Omental fat pad (tissue), 4 donors: ENCODE results near the gene TPR. TPM values are rescaled to one million over a fixed set of nuclear protein-coding genes. Genes with fewer than 3 reads are reported as not detected.

Experiments used
- ATAC-seq: fragments of 150-250 bp; one replicate; pipeline ENCODE4 v1.9.1; 2016; ENCODE audit warnings: mild to moderate bottlenecking, moderate library complexity; ENCODE audit not compliant: low FRiP score
- DNase-seq: peaks from one replicate; pipeline ENCODE4 v3.0.0-alpha.2; 2019; ENCODE audit warnings: low spot score
- total RNA-seq, 4 donors: library from RNA; depleted of rRNA; stranded (reverse); fragments of >200 nt; gene quantifications; one replicate each; pipeline ENCODE4 v1.1.0, GENCODE V29; 2016
- TF ChIP-seq, protein P1 (sequence below), 3 donors: fragments of 450-650 bp; IDR thresholded peaks; one replicate each; pipeline ENCODE4 v1.5.1; 2016 to 2017; ENCODE audit warnings: antibody characterized with exemption in 3 of 3, mild to moderate bottlenecking in 3 of 3, moderate library complexity in 2 of 3

The TPR gene
- total RNA-seq, 4 donors from 2014 or later = 67.2 to 105 (median 78.8) TPM

DNA sequence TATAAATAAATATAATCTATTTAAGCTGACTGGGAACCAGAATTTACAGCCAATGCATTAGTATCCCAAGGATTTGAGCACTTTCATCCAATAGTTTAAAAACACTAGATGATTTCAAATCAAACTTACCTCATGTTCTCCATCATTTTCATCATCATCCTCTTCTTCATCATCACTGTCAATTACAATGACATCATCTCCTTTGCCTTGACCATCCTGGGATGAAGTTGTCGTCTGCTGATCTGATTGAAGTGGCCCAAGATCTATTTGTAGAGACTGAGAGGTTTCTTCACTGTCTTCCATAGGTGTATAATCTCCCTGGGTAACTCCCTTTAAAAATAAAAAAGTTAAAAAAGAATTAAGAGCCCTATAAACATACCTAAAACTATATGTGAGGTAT is 47.7 kb downstream of the TPR start:
- DNase-seq = no peak
- TF ChIP-seq, protein P1, sequence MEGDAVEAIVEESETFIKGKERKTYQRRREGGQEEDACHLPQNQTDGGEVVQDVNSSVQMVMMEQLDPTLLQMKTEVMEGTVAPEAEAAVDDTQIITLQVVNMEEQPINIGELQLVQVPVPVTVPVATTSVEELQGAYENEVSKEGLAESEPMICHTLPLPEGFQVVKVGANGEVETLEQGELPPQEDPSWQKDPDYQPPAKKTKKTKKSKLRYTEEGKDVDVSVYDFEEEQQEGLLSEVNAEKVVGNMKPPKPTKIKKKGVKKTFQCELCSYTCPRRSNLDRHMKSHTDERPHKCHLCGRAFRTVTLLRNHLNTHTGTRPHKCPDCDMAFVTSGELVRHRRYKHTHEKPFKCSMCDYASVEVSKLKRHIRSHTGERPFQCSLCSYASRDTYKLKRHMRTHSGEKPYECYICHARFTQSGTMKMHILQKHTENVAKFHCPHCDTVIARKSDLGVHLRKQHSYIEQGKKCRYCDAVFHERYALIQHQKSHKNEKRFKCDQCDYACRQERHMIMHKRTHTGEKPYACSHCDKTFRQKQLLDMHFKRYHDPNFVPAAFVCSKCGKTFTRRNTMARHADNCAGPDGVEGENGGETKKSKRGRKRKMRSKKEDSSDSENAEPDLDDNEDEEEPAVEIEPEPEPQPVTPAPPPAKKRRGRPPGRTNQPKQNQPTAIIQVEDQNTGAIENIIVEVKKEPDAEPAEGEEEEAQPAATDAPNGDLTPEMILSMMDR (IDR thresholded peaks at IDR 0.05) = no peak
- ATAC-seq = no peak

DNA sequence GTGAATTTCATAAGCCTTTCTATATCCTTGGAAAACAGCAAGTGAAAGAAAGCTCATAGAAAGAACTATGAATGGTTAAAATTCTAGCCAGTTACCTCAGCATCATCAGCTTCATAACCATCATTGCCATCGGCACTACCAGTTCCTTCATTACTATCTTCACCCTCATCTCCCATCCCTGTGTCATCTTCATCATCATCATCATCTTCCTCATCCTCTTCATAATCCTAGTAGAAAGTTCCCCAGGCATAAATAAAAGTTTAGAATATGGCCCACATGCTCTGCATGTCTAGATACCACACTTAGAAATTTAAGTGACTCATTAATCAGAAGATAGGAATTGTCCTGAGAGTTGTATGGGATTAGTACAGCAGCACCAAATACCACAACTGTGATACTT is 49.0 kb downstream of the TPR start:
- DNase-seq (no peak), ATAC-seq (no peak)
- TF ChIP-seq, protein P1 (IDR thresholded peaks at IDR 0.05) = no peak

DNA sequence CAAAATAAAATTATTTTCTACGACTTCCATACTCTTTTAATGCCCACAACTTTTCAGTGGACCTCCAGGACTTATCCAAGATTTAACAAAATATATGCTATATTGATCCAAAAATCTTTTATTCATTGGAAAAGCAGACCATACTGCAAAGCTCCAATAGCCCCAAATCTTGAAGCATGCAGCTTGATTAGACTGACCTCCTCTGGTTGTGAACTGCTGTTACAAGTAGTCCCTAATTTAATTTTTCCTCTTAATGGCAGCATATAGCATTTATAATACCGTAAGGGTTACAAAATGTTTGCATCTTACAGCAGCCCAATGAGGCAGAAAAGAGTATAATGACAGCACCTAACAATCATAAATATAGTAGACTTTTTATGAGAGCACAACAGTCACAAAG is 49.8 kb downstream of the TPR start:
- DNase-seq (no peak), ATAC-seq (no peak)
- TF ChIP-seq, protein P1 (IDR thresholded peaks at IDR 0.05) = no peak

DNA sequence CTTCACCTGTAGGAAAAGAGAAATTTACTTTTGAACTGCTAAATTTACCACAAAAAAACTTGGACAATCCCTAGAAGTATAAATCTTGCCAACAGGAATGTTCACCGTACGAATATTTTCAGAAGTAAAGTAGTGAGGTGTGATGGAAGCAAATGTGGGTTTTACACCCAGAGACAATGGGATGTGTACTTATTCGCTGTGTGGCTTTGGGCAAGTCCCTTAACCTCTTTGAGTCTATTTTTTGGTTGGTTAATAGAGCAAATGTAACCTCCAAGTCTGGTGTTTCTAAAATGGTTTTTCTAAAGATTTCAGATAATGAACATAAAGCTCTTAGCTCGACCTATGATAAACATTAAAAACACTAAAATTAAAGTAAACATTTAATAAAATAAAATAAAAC is 51.2 kb downstream of the TPR start:
- DNase-seq = no peak
- ATAC-seq = no peak
- TF ChIP-seq, protein P1 (IDR thresholded peaks at IDR 0.05) = no peak

DNA sequence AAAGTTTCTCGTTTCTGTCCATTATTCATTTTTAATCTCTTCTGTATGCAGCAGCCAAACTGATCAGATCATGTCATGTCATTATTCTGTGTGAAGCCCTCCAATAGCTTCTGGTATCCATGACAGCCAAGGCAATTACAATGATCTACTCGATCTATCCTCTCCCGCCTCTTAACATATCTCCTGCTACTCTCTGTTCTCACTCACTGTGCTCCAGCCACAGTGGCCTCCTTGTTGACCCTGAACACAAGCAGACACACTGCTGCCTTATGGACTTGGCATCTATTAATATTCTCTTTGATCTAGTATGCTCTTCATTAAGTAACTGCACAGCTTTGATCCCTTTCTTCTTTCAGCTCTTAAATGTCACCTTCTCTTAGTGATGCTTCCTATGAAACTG is 59.5 kb downstream of the TPR start:
- TF ChIP-seq, protein P1 (IDR thresholded peaks at IDR 0.05) = no peak
- DNase-seq (no peak), ATAC-seq (no peak)

DNA sequence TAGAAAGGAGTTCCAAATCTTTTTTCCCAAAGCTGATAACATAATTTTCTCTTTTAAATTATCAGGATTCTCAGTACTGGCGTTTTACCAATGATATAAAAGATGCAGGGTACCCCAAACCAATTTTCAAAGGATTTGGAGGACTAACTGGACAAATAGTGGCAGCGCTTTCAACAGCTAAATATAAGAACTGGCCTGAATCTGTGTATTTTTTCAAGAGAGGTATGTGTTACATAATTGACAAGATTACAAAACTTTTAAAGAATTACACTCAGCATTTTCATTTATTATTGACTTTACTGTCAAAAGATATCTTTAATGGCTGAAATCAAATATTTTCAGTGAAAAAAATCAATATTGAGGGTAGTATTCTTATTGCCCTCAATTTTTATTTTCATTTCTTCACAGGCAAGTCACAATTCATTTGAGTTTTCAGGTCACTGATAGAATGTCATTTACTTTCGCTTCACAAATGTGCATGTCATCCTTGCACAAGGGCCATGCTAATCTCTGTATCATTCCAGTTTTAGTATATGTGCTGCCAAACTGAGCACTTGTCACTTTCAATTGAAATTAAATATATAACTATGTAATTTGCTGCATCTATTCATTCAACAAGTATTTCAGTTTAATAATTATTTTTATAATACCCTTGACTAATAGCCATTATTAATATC is 63.5 kb downstream of the TPR start:
- no peak for DNase-seq
- ATAC-seq = no peak
- TF ChIP-seq, protein P1 (IDR thresholded peaks at IDR 0.05) = no peak

DNA sequence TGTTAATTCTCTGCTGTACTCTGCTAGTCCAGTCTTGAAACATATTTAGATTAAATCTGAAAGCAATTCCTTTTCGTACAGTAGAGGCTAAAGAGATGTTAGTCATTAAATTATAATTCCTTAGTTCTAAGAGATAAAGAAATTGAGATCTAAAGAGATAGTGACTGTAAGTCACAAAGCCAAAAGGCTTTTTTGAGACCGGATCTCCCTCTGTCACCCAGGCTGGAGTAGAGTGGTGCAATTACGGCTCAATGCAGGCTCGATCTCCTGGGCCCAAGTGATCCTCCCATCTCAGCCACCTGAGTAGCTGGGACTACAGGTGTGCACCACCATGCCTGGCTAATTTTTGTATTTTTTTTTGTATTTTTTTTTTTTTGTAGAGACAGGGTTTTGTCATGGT is 64.7 kb downstream of the TPR start:
- ATAC-seq = no peak
- TF ChIP-seq, protein P1 (IDR thresholded peaks at IDR 0.05) = no peak

More for the DNA sequence above, 64.7 kb downstream of the TPR start:
- DNase-seq = no peak
